HepG2 (cell line): ENCODE results near the gene INTS7.

Experiments used
- NFE2L1 ChIP-seq: sonication (generic); formaldehyde crosslinking; IDR thresholded peaks from 2 replicates; pipeline ENCODE4 v1.4.0; 2020; ENCODE audit warnings: missing genetic modification reagents, mild to moderate bottlenecking, borderline replicate concordance
- TP53 ChIP-seq: sonication (generic); formaldehyde crosslinking; conservative IDR thresholded peaks from 2 replicates; pipeline ENCODE4 v1.4.0; 2020; ENCODE audit warnings: missing genetic modification reagents
- YY1 ChIP-seq: IDR thresholded peaks from 2 replicates; pipeline ENCODE4 v1.6.1; 2011; ENCODE audit warnings: low read length, low read depth, moderate library complexity, mild to moderate bottlenecking; ENCODE audit not compliant: insufficient read depth, insufficient replicate concordance
- ZNF101 ChIP-seq: sonication (generic); formaldehyde crosslinking; IDR thresholded peaks from 2 replicates; pipeline ENCODE4 v1.4.0; 2020; ENCODE audit warnings: mild to moderate bottlenecking, low read depth, missing genetic modification reagents, borderline replicate concordance
- TF ChIP-seq, protein P1 (sequence below): sonication (generic); formaldehyde crosslinking; IDR thresholded peaks from 2 replicates; pipeline ENCODE4 v1.5.0; 2020; ENCODE audit warnings: mild to moderate bottlenecking, missing genetic modification reagents, moderate library complexity

GRCh38 chr1:212040629-212041412 is 5.5 kb upstream of the INTS7 start:
- no peak for TF ChIP-seq NFE2L1
- TF ChIP-seq YY1, result no peak
- TF ChIP-seq ZNF101 (CRISPR knock-in tag), result no peak
- TF ChIP-seq, protein P1, sequence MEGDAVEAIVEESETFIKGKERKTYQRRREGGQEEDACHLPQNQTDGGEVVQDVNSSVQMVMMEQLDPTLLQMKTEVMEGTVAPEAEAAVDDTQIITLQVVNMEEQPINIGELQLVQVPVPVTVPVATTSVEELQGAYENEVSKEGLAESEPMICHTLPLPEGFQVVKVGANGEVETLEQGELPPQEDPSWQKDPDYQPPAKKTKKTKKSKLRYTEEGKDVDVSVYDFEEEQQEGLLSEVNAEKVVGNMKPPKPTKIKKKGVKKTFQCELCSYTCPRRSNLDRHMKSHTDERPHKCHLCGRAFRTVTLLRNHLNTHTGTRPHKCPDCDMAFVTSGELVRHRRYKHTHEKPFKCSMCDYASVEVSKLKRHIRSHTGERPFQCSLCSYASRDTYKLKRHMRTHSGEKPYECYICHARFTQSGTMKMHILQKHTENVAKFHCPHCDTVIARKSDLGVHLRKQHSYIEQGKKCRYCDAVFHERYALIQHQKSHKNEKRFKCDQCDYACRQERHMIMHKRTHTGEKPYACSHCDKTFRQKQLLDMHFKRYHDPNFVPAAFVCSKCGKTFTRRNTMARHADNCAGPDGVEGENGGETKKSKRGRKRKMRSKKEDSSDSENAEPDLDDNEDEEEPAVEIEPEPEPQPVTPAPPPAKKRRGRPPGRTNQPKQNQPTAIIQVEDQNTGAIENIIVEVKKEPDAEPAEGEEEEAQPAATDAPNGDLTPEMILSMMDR (CRISPR knock-in tag), result no peak
- no peak for TF ChIP-seq TP53
